A549 (cell line): ENCODE data around the gene PKDCC.
A peak's percentile ranks its signal among the peaks of the same experiment; 100 is the strongest.

Source experiments
- BHLHE40 ChIP-seq: IDR thresholded peaks from 2 replicates; pipeline ENCODE4 v1.6.1; 2012; ENCODE audit warnings: low read depth, low read length, inconsistent platforms
- CBX8 ChIP-seq: fragments of 200-600 bp; sonication (generic); IDR thresholded peaks from 2 replicates; pipeline ENCODE4 v1.6.1; 2016
- CHD4 ChIP-seq: fragments of 200-600 bp; sonication (generic); IDR thresholded peaks from 2 replicates; pipeline ENCODE4 v1.6.1; 2016; ENCODE audit warnings: antibody characterized with exemption, mild to moderate bottlenecking, borderline replicate concordance
- CTCF ChIP-seq: fragments of >200 bp; sonication (Bioruptor Twin); formaldehyde crosslinking; IDR thresholded peaks from 3 replicates; pipeline ENCODE4 v1.5.1; 2016
- FOSL2 ChIP-seq, 2 experiments: fragments of 450-650 bp in 1 of 2; fragments of >200 bp in 1 of 2; sonication (Bioruptor Twin) in 1 of 2; formaldehyde crosslinking; IDR thresholded peaks; 2 replicates each; pipeline versions ENCODE4 v1.5.0 to v1.6.1; 2016 to 2020; ENCODE audit warnings: mild to moderate bottlenecking in 1 of 2, moderate library complexity in 1 of 2
- MAX ChIP-seq: IDR thresholded peaks from 2 replicates; pipeline ENCODE4 v1.6.1; 2012
- MYC ChIP-seq: IDR thresholded peaks from 2 replicates; pipeline ENCODE4 v1.6.1; 2012; ENCODE audit warnings: mild to moderate bottlenecking, inconsistent platforms, low read length, improper control_type of control experiment, borderline replicate concordance
- NR3C1 ChIP-seq: fragments of >200 bp; sonication (Bioruptor Twin); formaldehyde crosslinking; IDR thresholded peaks from 3 replicates; pipeline ENCODE4 v1.6.1; 2017
- POLR2A ChIP-seq: IDR thresholded peaks from 2 replicates; pipeline ENCODE4 v1.6.1; 2012; ENCODE audit warnings: mild to moderate bottlenecking, low read length
- SMC3 ChIP-seq: fragments of >200 bp; sonication (Bioruptor Twin); formaldehyde crosslinking; IDR thresholded peaks from 3 replicates; pipeline ENCODE4 v1.6.1; 2018; ENCODE audit warnings: inconsistent platforms

GRCh38 chr2:42095923-42096408, 48.1 kb downstream of the PKDCC start:
- TF ChIP-seq CTCF: peak; percentile 99
- no peak for TF ChIP-seq FOSL2 (IDR thresholded peaks at IDR 0.05)
- no peak for TF ChIP-seq FOSL2 (CRISPR knock-in tag; IDR thresholded peaks at IDR 0.05)
- no peak for TF ChIP-seq CBX8
- TF ChIP-seq SMC3: peak; percentile 99
- TF ChIP-seq MAX: no peak
- no peak for TF ChIP-seq POLR2A
- TF ChIP-seq MYC: no peak
- no peak for TF ChIP-seq NR3C1
- no peak for TF ChIP-seq CHD4
- no peak for TF ChIP-seq BHLHE40
